Stomach (tissue), 9 donors: Measurements from ENCODE around the gene ZNF436. TPM values are rescaled to one million over a fixed set of nuclear protein-coding genes. Genes with fewer than 3 reads are reported as not detected.
A peak's percentile ranks its signal among the peaks of the same experiment; 100 is the strongest.

Experiments
- DNase-seq, 2 donors: peaks; one replicate each; pipeline versions ENCODE4 v3.0.0 to v3.0.0-alpha.2; 2013 to 2019
- H3K27ac ChIP-seq, 5 donors: fragments of 200-600 bp in 4 of 5; sonication (generic) in 4 of 5; one replicate each; pipeline ENCODE4 v1.5.1; 2013 to 2019; ENCODE audit warnings: mild to moderate bottlenecking in 1 of 5, moderate library complexity in 1 of 5
- H3K27me3 ChIP-seq, 3 donors: fragments of 200-600 bp; sonication (generic); one replicate each; pipeline ENCODE4 v1.5.1; 2017 to 2019; ENCODE audit warnings: mixed run types in 1 of 3
- H3K36me3 ChIP-seq, 4 donors: fragments of 200-600 bp; sonication (generic); 1 replicate in 3 of 4; 2 replicates in 1 of 4; pipeline ENCODE4 v1.5.1; 2016 to 2019
- H3K4me1 ChIP-seq, 4 donors: fragments of 200-600 bp; sonication (generic); one replicate each; pipeline ENCODE4 v1.5.1; 2016 to 2019
- H3K4me3 ChIP-seq, 4 donors: fragments of 200-600 bp; sonication (generic) in 3 of 4; one replicate each; pipeline ENCODE4 v1.5.1; 2016 to 2019; ENCODE audit warnings: mild to moderate bottlenecking in 1 of 4
- H3K9me3 ChIP-seq, 4 donors: fragments of 200-600 bp; sonication (generic); one replicate each; pipeline ENCODE4 v1.5.1; 2016 to 2019
- EP300 ChIP-seq: sonication (generic); formaldehyde crosslinking; IDR thresholded peaks from one replicate; pipeline ENCODE4 v1.6.1; 2017; ENCODE audit warnings: antibody characterized with exemption
- POLR2A ChIP-seq, 4 donors: fragments of 450-650 bp; IDR thresholded peaks; one replicate each; pipeline ENCODE4 v1.6.1; 2016; ENCODE audit warnings: antibody characterized with exemption in 4 of 4, control low read depth in 2 of 4, mild to moderate bottlenecking in 1 of 4, moderate library complexity in 1 of 4
- POLR2AphosphoS5 ChIP-seq, 3 donors: sonication (generic); formaldehyde crosslinking; IDR thresholded peaks; one replicate each; pipeline ENCODE4 v1.6.1; 2016; ENCODE audit warnings: antibody characterized with exemption in 3 of 3
- WGBS, 5 donors: extraction: QIAGEN DNeasy Blood & Tissue Kit in 3 of 5; methylation state at CpG; one replicate each; pipeline versions ENCODE4 v1.1.5 to v1.1.7; 2013 to 2018; 5-methylcytosine and 5-hydroxymethylcytosine counted together
- intact Hi-C: fragments of 100-400 bp; cut with DNase I; formaldehyde crosslinking; loops from one replicate; pipeline ENCODE4 v1.15.1; 2023; ENCODE audit warnings: low total_unique reads
- polyA plus RNA-seq, 3 donors: library from polyadenylated mRNA; stranded (reverse); fragments of 200-250 nt; gene quantifications; one replicate each; pipeline ENCODE4 v1.2.3, GENCODE V29; 2013
- total RNA-seq, 5 donors: library from RNA; depleted of rRNA; stranded (reverse); fragments of >200 nt; gene quantifications; one replicate each; pipeline versions ENCODE4 v1.1.0 to v1.2.3, GENCODE V29; 2014 to 2016
- TF ChIP-seq, protein P1 (sequence below), 7 experiments: fragments of 450-650 bp in 4 of 7; fragments of 200-600 bp in 3 of 7; sonication (generic) in 3 of 7; IDR thresholded peaks; one replicate each; pipeline ENCODE4 v1.5.1; 2016 to 2019; ENCODE audit warnings: antibody characterized with exemption in 7 of 7, control low read depth in 2 of 7, mild to moderate bottlenecking in 1 of 7
- donor health status: healthy with polysubstance abuse.
- donor health status: Bipolar disorder and iron deficiency.
- donor health status: healthy.

Gene ZNF436
- total and polyA plus RNA-seq, 8 donors = 3.1 to 29.9 (median 9.3) TPM

DNA sequence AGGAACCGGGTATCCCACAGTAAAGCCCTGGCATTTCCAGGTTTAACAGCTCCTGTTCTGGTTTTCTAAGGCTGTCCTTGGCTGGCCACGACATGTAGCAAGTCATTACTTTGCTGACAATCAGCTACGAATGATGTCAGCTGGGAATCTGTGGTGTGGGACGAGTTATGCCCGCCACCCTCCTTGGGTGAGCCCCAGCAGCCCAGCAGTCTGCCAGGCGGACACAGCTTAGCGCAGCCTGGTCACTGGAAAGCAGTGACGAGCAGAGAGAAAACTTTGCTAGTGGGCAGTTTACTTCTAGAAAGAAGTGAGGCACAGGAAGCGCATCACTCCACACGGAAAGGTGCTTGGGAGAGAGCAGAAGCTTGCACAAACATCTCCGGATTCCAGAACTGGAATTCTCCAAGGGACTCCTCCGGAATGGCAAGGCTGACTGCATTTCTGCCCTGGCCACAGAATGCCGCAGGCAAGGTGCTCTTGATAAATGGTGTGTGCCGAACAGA is 15.5 kb upstream of the ZNF436 start:
- intact Hi-C loops = no loop called here
- TF ChIP-seq POLR2AphosphoS5 (IDR thresholded peaks at IDR 0.05) = no peak
- TF ChIP-seq, protein P1, sequence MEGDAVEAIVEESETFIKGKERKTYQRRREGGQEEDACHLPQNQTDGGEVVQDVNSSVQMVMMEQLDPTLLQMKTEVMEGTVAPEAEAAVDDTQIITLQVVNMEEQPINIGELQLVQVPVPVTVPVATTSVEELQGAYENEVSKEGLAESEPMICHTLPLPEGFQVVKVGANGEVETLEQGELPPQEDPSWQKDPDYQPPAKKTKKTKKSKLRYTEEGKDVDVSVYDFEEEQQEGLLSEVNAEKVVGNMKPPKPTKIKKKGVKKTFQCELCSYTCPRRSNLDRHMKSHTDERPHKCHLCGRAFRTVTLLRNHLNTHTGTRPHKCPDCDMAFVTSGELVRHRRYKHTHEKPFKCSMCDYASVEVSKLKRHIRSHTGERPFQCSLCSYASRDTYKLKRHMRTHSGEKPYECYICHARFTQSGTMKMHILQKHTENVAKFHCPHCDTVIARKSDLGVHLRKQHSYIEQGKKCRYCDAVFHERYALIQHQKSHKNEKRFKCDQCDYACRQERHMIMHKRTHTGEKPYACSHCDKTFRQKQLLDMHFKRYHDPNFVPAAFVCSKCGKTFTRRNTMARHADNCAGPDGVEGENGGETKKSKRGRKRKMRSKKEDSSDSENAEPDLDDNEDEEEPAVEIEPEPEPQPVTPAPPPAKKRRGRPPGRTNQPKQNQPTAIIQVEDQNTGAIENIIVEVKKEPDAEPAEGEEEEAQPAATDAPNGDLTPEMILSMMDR (IDR thresholded peaks at IDR 0.05) = no peak
- no peak for TF ChIP-seq POLR2A (IDR thresholded peaks at IDR 0.05)
- no peak for TF ChIP-seq EP300
- H3K4me3 ChIP-seq = no peak overlapping the region
- H3K27ac ChIP-seq = peak overlapping the region in 1 of 5 donors; percentile 40
- peaks cover 3 to 10% (median 9%) of the 10 kb centered on the region in 4 donors for H3K4me1 ChIP-seq
- no peak for DNase-seq
- WGBS, 5 donors = 82 to 88% (median 85%) methylated on average over 14 of the region's 14 CpGs
- no peaks in the 10 kb centered on the region for H3K9me3 ChIP-seq
- H3K27me3 ChIP-seq = no peaks in the 10 kb centered on the region
- peaks cover 0 to 70% (median 56%) of the 10 kb centered on the region in 4 donors for H3K36me3 ChIP-seq

DNA sequence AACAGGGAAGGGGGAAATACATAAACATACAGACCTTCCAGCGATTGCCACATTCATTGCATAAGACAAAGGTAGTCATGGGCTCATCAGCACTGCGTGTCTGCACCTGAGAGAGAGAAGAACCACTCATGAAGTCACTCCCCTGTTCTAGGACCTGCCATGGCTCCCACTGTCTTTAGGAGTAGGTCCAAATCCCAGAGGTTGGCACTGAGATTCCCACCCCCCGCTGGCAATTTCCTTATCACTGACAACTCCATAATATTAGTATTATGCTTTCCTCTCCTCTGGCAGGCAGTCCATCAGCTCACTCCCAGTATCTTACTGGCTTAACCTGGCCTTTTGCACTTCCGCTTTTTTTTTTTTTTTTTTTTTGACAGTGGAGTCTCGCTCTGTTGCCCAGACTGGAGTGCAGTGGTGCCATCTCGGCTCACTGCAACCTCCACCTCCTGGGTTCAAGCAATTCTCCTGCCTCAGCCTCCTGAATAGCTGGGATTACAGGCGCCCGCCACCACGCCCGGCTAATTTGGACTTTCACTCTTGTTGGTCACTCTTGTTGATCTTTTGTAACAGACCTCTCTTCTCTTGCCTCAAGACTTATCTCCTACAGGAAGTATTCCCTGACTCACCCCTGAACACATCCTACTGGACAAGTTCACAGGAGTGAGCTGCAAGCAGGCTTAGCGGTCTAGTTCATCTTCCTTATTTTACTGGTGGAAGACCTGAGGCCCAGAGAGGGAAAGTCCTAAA is 14.8 kb upstream of the ZNF436 start:
- TF ChIP-seq POLR2AphosphoS5 (IDR thresholded peaks at IDR 0.05) (no peak), POLR2A (IDR thresholded peaks at IDR 0.05) (no peak)
- TF ChIP-seq, protein P1 (IDR thresholded peaks at IDR 0.05) = no peak
- Histone ChIP-seq H3K36me3 (peaks cover 0 to 64% (median 56%) of the 10 kb centered on the region in 4 donors), H3K27me3 (no peaks in the 10 kb centered on the region), H3K9me3 (no peaks in the 10 kb centered on the region), H3K4me1 (peaks cover 3 to 10% (median 9%) of the 10 kb centered on the region in 4 donors), H3K4me3 (no peak overlapping the region), H3K27ac (peak overlapping the region in 1 of 5 donors; percentile 40)
- WGBS, 5 donors = 77 to 81% (median 80%) methylated on average over 10 to 11 of the region's 11 CpGs
- intact Hi-C loops = no loop called here
- no peak for DNase-seq

DNA sequence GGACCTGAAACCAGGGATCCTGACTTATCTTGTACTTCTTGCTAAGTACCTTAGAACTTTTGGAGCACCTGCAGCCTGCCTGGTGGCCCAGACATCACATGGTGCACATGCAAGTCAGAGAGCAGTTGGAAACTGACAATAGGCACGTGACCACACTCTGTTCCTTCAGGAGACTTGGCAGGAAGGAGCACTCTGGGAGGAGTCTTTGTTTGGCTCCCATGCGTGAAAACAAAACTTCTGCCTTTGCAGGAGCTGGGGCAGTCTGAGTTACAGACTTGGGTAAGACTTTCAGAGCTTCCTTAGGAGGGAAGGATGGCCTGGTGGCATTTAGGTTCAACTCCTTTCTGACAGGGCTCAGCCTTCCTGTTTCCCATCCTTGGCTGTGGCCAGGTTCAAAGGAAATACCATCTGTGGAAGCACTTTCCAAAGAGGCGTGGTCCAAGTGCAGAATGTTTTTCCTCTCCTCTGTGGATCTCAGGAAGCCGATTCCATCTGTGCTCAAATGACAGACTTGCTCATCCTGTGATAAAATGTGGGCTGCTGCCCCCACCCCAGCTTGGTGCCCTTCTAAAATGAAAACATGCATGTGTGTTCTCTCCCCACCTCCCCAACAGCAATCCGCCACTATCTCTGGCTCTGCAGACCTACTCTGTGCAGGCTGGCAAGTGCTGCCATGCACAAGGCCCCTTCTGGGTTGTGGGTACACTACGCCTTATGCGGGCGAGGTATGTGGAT is 14.1 kb upstream of the ZNF436 start:
- Histone ChIP-seq H3K27me3 (no peaks in the 10 kb centered on the region), H3K9me3 (no peaks in the 10 kb centered on the region), H3K4me3 (no peak overlapping the region), H3K27ac (peak overlapping the region in 1 of 5 donors; percentile 40), H3K4me1 (peaks cover 3 to 10% (median 9%) of the 10 kb centered on the region in 4 donors), H3K36me3 (peaks cover 0 to 64% (median 56%) of the 10 kb centered on the region in 4 donors)
- TF ChIP-seq EP300 = no peak
- no peak for TF ChIP-seq POLR2AphosphoS5 (IDR thresholded peaks at IDR 0.05)
- DNase-seq = no peak
- 69 to 71% (median 69%) methylated on average over 8 of the region's 8 CpGs for WGBS, 5 donors
- intact Hi-C loops = no loop called here

DNA sequence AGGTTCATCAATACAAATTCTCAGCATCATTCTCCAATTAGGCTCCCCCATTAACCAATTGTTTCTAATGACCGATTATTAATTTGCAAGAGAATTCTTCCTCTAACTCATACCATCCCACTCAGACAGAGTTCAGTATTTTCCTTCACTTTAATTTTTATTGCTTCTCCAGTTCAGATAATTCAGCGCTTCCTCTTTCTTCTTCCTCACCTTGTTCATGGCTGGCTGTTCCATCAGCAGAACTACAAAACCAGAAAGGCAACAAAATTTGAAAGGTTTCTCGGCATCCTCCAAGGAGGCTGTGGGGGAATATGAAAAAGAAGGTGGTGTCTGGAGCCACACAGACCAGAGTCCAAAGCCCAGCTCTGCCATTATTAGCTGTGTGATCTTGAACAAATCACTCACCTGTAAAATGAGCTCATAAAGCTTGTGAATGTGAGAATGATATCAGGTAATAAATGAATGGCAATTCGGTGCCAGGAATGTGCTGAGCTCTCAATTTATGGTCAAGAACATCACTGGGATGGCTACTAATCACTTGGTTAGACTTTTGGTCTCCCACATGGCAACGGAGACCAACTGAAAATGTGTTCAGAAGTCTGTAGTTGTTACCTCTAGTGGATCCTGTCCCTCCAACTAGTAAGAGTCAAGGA is 11.7 kb upstream of the ZNF436 start:
- intact Hi-C loops = no loop called here
- Histone ChIP-seq H3K27ac (no peak overlapping the region), H3K9me3 (no peaks in the 10 kb centered on the region), H3K4me3 (no peak overlapping the region), H3K36me3 (peaks cover 0 to 52% (median 43%) of the 10 kb centered on the region in 4 donors), H3K4me1 (peaks cover 10 to 29% (median 27%) of the 10 kb centered on the region in 4 donors), H3K27me3 (no peaks in the 10 kb centered on the region)
- TF ChIP-seq EP300 (no peak), POLR2AphosphoS5 (IDR thresholded peaks at IDR 0.05) (no peak), POLR2A (IDR thresholded peaks at IDR 0.05) (no peak)
- TF ChIP-seq, protein P1 (IDR thresholded peaks at IDR 0.05) = no peak
- DNase-seq = no peak
- 82 to 90% (median 89%) methylated on average over 5 of the region's 5 CpGs for WGBS, 5 donors
